ENCODE data around the gene WNK3.

Gene WNK3

DNA sequence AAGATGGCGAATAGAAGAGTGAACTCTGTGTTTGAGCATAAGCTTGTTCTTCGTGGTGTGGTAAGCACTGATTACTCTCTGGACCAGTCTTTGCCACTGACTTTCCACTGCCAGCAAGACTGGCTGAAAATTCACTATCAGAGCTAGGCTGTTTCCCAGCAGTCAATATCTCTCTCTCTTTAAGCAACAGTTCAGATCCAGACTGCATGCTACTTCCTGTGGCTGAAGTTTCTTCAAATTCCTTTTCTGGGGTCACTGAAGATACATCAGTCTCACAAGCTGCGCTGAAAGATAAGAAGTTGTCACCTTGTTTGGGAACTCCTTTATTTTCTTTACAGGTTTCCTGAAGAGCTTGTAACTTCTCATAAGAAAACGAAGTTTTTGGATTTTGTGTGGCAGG is 120.8 kb downstream of the WNK3 start:
- peak; percentile 1 for DNase-seq

- DNase-seq = no peak
These were observed 127.3 kb downstream of the WNK3 start for GRCh38 chrX:54230435-54231148.

DNA sequence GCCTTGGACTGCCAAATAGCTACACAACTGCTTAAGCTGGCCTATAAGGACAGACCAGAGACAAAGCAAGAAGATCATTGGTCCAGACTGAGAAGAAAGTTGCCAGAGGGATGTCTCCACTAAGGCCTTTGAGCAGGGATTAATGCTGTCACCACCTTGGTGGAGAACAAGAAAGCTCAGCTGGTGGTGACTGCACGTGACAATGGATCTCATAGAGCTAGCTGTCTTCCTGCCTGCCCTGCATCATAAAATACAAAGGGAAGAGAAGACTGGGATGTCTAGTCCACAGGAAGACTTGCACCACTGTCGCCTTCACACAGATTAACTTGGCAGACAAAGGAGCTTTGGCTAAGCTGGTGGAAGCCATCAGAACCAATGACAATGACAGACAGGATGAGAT is 134.3 kb downstream of the WNK3 start:
- DNase-seq = no peak

DNA sequence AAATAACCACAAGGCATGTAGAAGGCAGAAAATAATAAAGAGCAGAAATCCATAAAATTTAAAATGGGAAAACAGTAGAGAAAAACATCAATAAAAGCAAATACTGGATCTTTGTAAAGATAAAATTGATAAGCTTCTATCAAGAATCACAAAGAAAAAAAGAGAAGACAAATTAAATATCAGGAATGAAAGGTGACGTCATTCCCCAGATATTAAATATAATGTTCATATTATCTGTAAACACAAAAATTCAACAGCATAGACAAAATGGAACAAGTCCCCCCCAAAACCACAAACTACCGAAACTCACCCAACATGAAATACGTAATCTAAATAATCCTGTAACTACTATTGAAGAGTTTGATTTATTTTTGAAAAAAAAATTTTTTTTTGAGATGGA is 144.2 kb downstream of the WNK3 start:
- no peak for DNase-seq

DNA sequence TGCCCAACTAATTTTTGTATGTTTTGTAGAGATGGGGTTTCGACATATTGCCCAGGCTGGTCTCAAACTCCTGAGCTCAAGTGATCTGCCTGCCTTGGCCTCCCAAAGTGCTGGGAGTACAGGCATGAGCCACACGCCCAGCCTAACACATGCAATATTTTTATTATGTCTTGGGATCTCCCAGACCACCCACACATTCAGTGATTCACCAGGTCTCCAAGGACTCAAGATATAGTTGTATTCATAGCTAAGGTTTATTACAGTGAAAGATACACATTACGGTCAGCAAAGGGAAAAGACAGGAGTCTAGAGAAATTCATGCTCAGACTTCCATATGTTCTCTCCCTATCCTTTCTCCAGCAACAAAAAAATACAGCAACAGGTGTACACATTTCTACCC is 149.3 kb downstream of the WNK3 start:
- no peak for DNase-seq

DNA sequence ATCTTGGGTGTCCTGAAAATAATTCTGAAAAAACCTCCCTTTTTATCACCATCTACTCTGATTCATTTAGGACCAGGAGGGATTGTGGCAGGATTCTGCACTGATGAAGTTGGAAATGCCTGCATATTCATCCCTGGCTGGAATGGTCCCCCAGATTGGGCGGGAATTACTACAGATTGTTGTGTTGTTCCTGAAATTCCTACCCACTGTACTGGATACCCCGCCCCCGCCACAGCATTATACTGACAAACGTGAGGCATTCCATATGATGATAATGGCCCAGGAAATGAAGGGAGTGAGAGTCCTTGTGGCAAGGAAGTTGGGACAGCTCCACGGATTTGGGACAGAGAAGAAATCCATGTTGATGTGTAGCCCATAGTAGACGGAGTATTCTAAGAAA is 159.6 kb downstream of the WNK3 start:
- DNase-seq = no peak

DNA sequence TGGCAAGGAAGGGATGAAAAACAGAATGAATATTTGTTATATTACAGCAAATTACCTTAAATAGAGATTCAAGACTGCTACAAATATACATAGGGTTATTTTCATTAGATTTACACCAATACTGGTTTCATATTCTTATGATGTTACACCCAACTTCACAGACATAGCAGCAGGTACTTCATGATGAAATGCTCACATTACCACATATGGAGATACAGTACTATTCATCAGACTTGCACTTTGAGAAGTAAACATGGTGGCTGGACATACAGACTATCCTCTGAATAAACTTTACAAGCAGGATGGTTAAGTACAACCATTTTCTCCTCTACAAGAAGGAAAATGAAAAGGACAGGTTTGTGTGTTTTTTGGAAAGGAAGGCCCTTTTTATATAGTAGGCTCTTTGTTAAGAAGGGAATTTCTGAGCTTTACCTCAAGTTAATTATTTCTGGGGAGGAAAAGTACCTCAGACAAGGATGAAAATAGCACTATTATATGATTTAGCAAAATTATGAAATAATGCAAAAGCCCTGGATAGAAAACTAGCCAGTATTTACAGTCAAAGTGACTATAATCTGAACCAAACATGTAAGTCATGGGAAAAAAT is 162.8 kb downstream of the WNK3 start:
- no peak for DNase-seq

- no peak for DNase-seq
These were observed 164.6 kb downstream of the WNK3 start for GRCh38 chrX:54193085-54193821.

GRCh38 chrX:54184474-54184873 is 173.4 kb downstream of the WNK3 start:
- DNase-seq = no peak

DNA sequence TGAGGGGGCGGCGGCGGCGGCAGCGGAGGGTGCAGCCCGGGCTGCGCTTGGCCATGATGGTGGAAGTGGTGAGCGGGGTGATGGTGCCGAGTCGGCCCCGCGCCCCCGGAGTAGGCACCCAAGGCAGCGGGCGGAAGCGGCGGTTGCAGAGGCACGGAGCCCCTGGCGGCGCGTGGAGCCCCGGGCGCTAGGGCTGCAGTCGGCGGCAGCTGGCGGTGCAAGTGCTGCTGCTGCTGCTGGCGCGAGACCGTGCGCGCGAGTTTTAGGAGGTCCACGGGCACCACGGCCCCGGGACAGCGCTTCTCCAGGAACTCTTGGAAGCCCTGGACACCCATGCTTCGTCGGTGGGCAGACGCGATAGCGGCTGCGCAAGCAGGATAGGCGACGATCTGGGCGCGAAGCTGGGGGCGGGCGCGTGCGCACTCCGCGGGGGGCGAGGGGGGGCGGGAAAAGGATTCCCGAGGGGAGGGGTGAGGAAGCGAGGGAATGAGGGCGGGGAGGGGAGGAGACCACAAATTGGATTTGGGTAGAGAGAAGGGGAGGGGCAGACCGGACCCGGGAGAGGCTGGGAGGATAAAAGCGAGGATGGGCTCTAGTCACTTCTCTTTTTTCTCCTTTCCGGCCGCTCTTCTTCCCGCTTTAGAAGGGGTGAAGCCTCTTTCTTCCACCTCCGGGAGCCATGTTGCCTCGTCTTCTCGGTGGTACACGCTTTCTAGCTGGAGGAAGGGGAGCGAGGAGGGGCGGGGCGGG is 174.8 kb downstream of the WNK3 start, which contains the start of gene FAM120C:
Gene FAM120C (minus strand): TSS at position 391 of the 750 bp plus-strand sequence. CDS start 56 bp downstream, at position 335.
- peak; percentile 83 for DNase-seq

DNA sequence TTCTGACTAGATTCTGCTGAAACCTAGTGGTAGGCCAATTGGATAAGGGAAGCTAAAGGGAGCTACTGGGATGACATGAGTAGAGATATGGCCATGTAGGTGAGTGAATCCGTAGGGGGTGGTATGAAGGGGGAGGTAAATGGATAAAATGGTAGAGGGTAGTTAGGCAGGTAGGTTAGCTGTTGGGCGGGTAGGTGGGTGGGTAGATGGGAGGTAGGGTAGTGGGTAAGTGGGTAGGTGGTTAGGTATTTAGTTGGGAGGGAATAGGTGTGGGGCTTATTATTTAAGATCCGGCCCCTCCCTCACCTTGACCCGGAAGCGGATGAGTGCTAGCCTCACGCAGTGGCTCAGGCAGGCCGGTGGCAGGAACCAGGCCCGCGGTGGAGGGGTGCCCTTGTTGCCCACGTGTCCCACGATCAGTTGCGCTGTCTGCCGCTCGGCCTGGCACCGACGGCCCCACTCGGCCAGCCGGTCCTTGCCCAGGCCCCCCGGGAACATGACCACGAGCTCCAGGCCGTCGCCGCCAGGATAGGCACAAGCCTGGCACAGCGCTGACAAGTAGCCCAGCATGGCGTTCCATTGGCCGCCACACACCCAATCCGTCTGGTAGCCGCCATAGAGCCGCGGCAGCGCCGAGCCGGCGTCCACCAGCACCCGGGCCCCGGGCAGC is 175.5 kb downstream of the WNK3 start:
- peak; percentile 73 for DNase-seq

DNA sequence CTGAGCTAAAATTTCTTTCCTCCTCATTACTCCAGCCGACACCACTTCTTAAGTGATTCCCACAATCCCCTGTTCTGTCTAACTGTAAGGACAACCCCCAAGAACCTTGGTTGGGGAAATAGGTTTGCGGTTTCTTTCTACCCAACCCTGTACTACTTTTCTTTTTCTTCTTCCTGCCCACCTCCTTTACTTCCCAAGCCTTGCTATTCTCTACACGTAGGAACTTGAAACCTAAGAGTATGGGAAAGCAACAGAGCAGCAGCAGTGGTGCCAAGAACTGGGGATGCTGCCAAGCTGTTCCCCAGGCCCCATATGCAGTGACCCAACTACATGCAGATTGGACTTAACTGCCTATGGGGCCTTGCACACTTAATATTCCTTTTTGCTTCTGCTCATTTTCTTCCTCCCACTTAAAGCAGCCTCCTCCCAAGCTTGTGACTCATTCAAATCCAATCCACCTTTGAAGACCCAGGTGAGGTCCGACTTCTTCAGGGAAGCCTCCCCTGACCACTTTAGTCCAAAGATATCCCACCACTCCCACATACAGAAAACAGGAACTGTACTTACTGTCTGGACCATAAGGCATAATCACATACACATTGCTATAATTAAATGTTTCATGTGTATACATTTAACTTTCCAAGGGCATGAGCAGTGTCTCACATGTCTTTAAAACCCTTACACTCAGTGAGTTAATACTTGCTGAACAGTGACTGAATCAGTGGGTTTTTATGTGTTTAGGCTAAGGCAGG is 176.5 kb downstream of the WNK3 start:
- DNase-seq = no peak

DNA sequence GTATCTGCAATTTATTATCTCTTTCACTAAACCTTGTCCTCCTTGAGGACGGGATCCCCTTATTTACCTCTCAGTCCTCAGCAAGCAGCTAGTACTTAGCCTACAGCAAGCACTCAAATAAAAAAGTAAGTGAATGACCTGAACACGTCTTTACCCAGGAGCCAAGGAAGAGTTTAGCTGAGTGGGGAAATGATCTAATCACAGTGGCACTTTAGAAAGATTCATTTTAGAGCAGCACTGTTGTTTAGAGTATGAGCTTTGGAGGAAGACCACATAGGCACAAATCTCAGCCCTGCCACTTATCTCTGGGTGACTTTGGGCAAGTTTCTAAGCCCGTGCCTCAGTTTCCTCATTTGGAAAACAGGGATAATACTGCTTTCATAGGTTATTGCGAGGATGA is 177.4 kb downstream of the WNK3 start:
- DNase-seq = no peak

DNA sequence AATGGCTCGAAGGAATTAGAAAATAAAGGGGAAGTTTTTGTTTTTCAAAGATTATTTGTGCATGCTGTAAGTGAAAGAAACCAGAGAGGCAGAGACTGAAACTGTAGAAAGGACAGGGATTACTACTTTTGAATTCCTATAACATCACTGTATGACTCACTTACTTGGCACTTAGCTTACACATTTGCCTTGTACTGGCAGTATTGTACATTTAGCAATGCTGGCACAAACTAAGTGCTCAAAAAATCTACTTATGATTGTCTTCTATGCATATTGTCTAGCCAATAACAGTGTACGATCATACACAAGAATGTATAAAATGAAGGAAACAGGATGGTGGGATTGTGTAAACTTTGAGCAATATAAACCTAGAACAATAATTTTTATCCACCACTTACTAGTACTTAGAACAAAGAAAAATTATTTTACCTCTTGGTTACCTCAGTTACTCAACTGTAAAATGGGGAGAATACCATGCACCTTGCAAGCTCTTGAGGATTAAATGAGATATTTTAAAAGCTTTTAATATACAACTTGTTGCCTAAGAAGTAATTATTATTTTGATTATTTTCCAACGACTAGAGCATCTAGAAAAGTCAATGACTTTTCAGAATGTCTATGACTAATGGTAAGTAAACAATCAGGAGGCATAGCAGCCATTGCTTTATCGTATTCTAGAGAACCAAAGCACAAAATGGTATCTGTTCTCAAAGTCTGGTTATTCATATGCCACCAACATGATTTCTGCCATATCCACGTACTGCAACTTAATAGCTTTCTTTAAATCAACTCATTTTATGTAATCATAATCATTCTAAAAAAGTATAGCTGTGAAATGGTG is 179.5 kb downstream of the WNK3 start:
- no peak for DNase-seq

- no peak for DNase-seq
These were observed 180.5 kb downstream of the WNK3 start for GRCh38 chrX:54177306-54177705.

DNA sequence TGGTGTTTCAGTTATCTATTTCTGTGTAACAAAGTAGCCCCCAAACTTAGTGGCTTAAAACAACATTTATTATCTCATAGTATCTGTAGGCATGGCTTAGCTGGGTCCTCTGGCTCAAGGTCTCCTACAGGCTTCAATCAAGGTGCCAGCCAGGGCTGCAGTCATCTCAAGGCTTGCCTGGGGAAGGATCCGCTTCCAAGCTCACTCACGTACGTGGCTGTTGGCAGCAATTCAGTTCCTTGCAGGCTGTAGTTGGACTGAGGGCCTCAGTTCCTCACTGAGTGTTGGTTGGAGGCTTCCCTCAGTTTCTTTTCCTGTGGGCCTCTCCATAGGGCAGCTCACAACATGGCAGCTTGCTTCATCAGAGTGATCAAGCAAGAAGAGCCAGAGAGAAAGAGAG is 184.1 kb downstream of the WNK3 start:
- no peak for DNase-seq

GRCh38 chrX:54172455-54172854 is 185.4 kb downstream of the WNK3 start:
- no peak for DNase-seq

DNA sequence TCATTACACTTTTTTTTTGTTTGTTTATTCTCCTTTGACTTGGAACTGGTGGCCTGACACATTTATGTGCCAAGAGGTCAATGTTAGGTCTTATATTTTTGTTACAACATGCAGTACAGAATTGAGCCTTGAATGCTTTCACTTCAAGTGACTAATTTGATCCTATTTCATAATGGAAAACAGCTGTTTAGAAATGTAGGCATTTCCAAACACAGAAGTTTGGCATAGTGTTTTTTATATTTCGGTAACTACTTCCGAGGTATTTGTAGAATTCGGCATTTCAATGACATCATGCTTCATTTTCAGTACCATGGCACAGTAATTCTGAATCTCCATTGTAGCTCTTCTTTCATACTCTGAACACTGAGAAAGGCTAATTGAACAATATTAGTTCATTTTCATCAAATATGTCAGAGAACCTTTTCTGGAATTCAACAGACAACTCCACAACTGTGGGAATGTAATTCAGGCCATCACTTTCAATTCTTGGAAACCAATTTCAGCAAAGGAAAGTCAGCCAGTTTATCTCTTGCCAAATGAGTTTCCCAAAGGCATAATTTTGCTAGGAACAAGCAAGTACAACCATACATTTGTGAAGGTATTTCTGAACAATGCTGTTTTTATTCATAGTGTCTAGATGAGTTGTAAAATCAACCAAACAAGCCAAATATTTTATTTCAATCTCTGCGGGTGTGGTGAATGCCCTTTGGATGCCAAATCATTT is 186.2 kb downstream of the WNK3 start:
- DNase-seq = no peak

DNA sequence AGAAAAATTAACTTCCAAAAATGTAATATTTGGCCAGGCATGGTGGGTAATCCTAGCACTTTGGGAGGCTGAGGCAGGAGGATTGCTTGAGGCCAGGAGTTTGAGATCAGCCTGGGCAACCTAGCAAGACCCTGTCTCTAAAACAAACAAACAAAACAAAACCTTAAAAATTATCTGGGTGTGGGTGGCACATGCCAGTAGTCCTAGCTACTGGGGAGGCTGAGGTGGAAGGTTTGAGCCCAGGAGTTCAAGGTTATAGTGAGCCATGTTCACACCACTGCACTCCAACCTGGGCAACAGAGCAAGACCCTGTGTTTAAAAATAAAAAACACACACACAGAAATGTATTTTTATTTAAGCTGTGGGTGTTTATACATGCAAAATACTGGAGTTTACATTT is 186.8 kb downstream of the WNK3 start:
- no peak for DNase-seq

- DNase-seq = no peak
These were observed 190.9 kb downstream of the WNK3 start for GRCh38 chrX:54166915-54167314.

Data from hematopoietic multipotent progenitor cell treated with erythropoietin and hydrocortisone succinate and interleukin-3 and kit ligand, for 6 days (in vitro differentiated cells).